Uterus (tissue), 4 donors: ENCODE measurements around the gene LYVE1. TPM values are rescaled to one million over a fixed set of nuclear protein-coding genes. Genes with fewer than 3 reads are reported as not detected.

Experiments
- DNase-seq, 2 donors: peaks; one replicate each; pipeline ENCODE4 v3.0.0-alpha.2; 2019 to 2020
- H3K27ac ChIP-seq, 2 donors: fragments of 200-600 bp; sonication (generic); 1 replicate in 1 of 2; 2 replicates in 1 of 2; pipeline ENCODE4 v1.5.1; 2016 to 2018
- H3K27me3 ChIP-seq, 2 donors: fragments of 200-600 bp; sonication (generic); one replicate each; pipeline ENCODE4 v1.5.1; 2018 to 2019; ENCODE audit warnings: control low read depth in 1 of 2
- H3K36me3 ChIP-seq, 2 donors: fragments of 200-600 bp; sonication (generic); one replicate each; pipeline ENCODE4 v1.5.1; 2019; ENCODE audit warnings: control low read depth in 1 of 2
- H3K4me1 ChIP-seq, 2 donors: fragments of 200-600 bp; sonication (generic); one replicate each; pipeline ENCODE4 v1.5.1; 2018 to 2019; ENCODE audit warnings: control low read depth in 1 of 2
- H3K4me3 ChIP-seq, 2 donors: fragments of 200-600 bp; sonication (generic); 1 replicate in 1 of 2; 2 replicates in 1 of 2; pipeline ENCODE4 v1.5.1; 2018 to 2019; ENCODE audit warnings: mild to moderate bottlenecking in 1 of 2
- H3K9me3 ChIP-seq, 2 donors: fragments of 200-600 bp; sonication (generic); one replicate each; pipeline ENCODE4 v1.5.1; 2019; ENCODE audit warnings: control low read depth in 1 of 2
- CTCF ChIP-seq, 4 experiments: fragments of 200-600 bp in 2 of 4; fragments of 450-650 bp in 2 of 4; sonication (generic) in 2 of 4; IDR thresholded peaks; one replicate each; pipeline ENCODE4 v1.5.1; 2016 to 2019; ENCODE audit warnings: antibody characterized with exemption in 4 of 4, mild to moderate bottlenecking in 2 of 4, moderate library complexity in 1 of 4
- POLR2A ChIP-seq, 2 donors: fragments of 450-650 bp; IDR thresholded peaks; one replicate each; pipeline ENCODE4 v1.6.1; 2016; ENCODE audit warnings: antibody characterized with exemption in 2 of 2, mild to moderate bottlenecking in 1 of 2, moderate library complexity in 1 of 2
- intact Hi-C: fragments of 100-400 bp; cut with DNase I; formaldehyde crosslinking; loops from one replicate; pipeline ENCODE4 v1.15.1; 2023; ENCODE audit warnings: low total_unique reads
- total RNA-seq, 4 donors: library from RNA; depleted of rRNA in 3 of 4; stranded (reverse); fragments of >200 nt in 3 of 4; gene quantifications; one replicate each; pipeline versions ENCODE4 v1.1.0 to v1.2.4, GENCODE V29; 2014 to 2023
- donor health status: DM: yes; HTN: yes; CAD: no.

LYVE1 gene
- total RNA-seq, 4 donors from 2014 or later: 12.8 to 154 (median 44.0) TPM

- Histone ChIP-seq H3K4me3 (no peak overlapping the region), H3K27me3 (no peaks in the 10 kb centered on the region), H3K4me1 (no peaks in the 10 kb centered on the region), H3K9me3 (no peaks in the 10 kb centered on the region), H3K27ac (no peak overlapping the region), H3K36me3 (no peaks in the 10 kb centered on the region)
- TF ChIP-seq POLR2A (IDR thresholded peaks at IDR 0.05): no peak
- TF ChIP-seq CTCF (IDR thresholded peaks at IDR 0.05): no peak
- DNase-seq: no peak
- intact Hi-C loops: no loop called here
Measured at GRCh38 chr11:10567446-10567845, 1.0 kb downstream of the LYVE1 start.

- DNase-seq: no peak
- no peak overlapping the region for H3K27ac ChIP-seq
- no peaks in the 10 kb centered on the region for H3K9me3 ChIP-seq
- no peaks in the 10 kb centered on the region for H3K27me3 ChIP-seq
- no peak overlapping the region for H3K4me3 ChIP-seq
- TF ChIP-seq CTCF (IDR thresholded peaks at IDR 0.05): no peak
- TF ChIP-seq POLR2A (IDR thresholded peaks at IDR 0.05): no peak
- H3K36me3 ChIP-seq: no peaks in the 10 kb centered on the region
- H3K4me1 ChIP-seq: no peaks in the 10 kb centered on the region
- intact Hi-C loops: no loop called here
Measured at GRCh38 chr11:10566257-10566957, 2.1 kb downstream of the LYVE1 start.

DNA sequence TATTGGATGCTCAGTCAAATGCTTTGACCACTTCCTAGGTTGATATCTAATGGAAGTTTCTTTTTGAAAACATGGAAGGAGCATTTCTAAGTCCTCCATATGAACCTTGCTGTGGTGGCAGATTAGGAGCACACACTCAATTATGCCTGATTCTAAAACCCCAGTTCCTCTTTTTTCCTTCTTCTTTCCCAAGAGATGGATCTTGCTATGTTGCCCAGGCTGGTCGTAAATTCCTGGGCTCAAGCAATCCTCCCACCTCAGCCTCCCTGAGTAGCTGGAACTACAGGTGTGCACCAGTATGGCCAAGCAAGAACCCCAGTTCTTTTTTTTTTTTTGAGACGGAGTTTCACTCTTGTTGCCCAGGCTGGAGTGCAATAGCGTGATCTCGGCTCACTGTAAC is 3.0 kb downstream of the LYVE1 start:
- no peak overlapping the region for H3K27ac ChIP-seq
- no peaks in the 10 kb centered on the region for H3K36me3 ChIP-seq
- DNase-seq: no peak
- intact Hi-C loops: no loop called here
- TF ChIP-seq POLR2A (IDR thresholded peaks at IDR 0.05) (no peak), CTCF (IDR thresholded peaks at IDR 0.05) (no peak)
- no peaks in the 10 kb centered on the region for H3K27me3 ChIP-seq
- no peak overlapping the region for H3K4me3 ChIP-seq
- H3K9me3 ChIP-seq: no peaks in the 10 kb centered on the region
- H3K4me1 ChIP-seq: no peaks in the 10 kb centered on the region

DNA sequence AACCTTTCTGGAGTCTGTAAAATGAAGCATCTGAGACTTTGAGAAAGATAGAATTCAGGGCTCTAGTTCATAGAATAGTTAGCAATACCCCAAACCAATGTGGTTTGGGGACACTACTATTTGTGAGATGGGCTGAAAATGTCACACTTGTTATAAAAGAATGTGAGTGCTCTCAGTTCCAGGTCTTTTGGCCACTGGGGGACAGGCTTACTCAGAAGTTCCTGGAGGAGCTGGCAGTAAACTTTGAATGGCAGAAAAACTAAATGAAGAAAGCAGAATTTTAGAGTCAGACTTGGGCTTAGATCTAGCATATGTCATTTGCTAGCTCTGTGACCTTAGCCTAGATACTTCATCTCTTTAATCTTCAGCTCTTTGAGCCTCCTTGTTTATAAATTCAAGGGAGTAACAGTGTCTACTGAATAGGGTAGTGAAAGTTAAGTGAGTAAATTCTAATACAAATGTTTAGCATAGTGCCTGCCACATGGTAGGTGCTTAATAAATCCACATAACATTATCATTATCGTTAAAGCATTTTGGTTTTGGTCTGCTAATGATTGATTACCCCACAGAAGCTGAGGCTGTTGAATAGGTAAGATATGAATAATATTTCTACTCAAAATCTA is 3.7 kb downstream of the LYVE1 start:
- intact Hi-C loops: no loop called here
- H3K4me3 ChIP-seq: no peak overlapping the region
- no peaks in the 10 kb centered on the region for H3K27me3 ChIP-seq
- no peaks in the 10 kb centered on the region for H3K9me3 ChIP-seq
- H3K36me3 ChIP-seq: no peaks in the 10 kb centered on the region
- H3K4me1 ChIP-seq: no peaks in the 10 kb centered on the region
- no peak for DNase-seq
- H3K27ac ChIP-seq: no peak overlapping the region
- TF ChIP-seq POLR2A (IDR thresholded peaks at IDR 0.05) (no peak), CTCF (IDR thresholded peaks at IDR 0.05) (peak in 3 of 4 experiments; percentile 18 to 51 (median 29))

GRCh38 chr11:10564030-10564429 is 4.4 kb downstream of the LYVE1 start:
- no peak for DNase-seq
- TF ChIP-seq CTCF (IDR thresholded peaks at IDR 0.05): no peak
- no peak for TF ChIP-seq POLR2A (IDR thresholded peaks at IDR 0.05)
- Histone ChIP-seq H3K9me3 (no peaks in the 10 kb centered on the region), H3K36me3 (no peaks in the 10 kb centered on the region), H3K27ac (no peak overlapping the region), H3K4me3 (no peak overlapping the region), H3K27me3 (no peaks in the 10 kb centered on the region), H3K4me1 (no peaks in the 10 kb centered on the region)
- intact Hi-C loops: no loop called here
